Activated naive CD4-positive, alpha-beta T cell treated with Interleukin-2 at 50 U/mL for 16 hours (primary cell): ENCODE results near the gene OR11A1.

Source experiments
- DNase-seq: peaks from one replicate; pipeline ENCODE4 v3.0.0-alpha.2; 2020

OR11A1 gene

GRCh38 chr6:29456971-29457370 is at the start of gene OR11A1, which contains the start of gene OR2H1:
Gene OR11A1 (minus strand): TSS chr6:29457071. CDS start chr6:29427641, 29,430 bp downstream.
Gene OR2H1 (plus strand): TSS chr6:29457155. CDS start chr6:29461770, 4,615 bp downstream.
- no peak for DNase-seq

- DNase-seq = no peak
These were observed 49.7 kb upstream of the OR11A1 start for GRCh38 chr6:29506446-29507067.

GRCh38 chr6:29505808-29506207 is 48.9 kb upstream of the OR11A1 start:
- DNase-seq = no peak

GRCh38 chr6:29504961-29505360 is 48.1 kb upstream of the OR11A1 start:
- no peak for DNase-seq

GRCh38 chr6:29502597-29502996 is 45.7 kb upstream of the OR11A1 start:
- no peak for DNase-seq

- no peak for DNase-seq
These were observed 45.3 kb upstream of the OR11A1 start for GRCh38 chr6:29502181-29502580.

- DNase-seq = no peak
These were observed 44.2 kb upstream of the OR11A1 start for GRCh38 chr6:29501106-29501505.

- DNase-seq = no peak
These were observed 43.7 kb upstream of the OR11A1 start for GRCh38 chr6:29500594-29500993.

- no peak for DNase-seq
These were observed 42.8 kb upstream of the OR11A1 start for GRCh38 chr6:29499704-29500103.

GRCh38 chr6:29496961-29497360 is 40.1 kb upstream of the OR11A1 start:
- DNase-seq = no peak

- no peak for DNase-seq
These were observed 38.7 kb upstream of the OR11A1 start for GRCh38 chr6:29495571-29495970.

GRCh38 chr6:29494131-29494530 is 37.3 kb upstream of the OR11A1 start:
- no peak for DNase-seq

GRCh38 chr6:29493261-29493660 is 36.4 kb upstream of the OR11A1 start:
- DNase-seq = no peak

GRCh38 chr6:29491574-29491973 is 34.7 kb upstream of the OR11A1 start:
- DNase-seq = no peak

GRCh38 chr6:29490552-29490951 is 33.7 kb upstream of the OR11A1 start:
- DNase-seq = no peak

GRCh38 chr6:29490055-29490454 is 33.2 kb upstream of the OR11A1 start:
- DNase-seq = no peak

- no peak for DNase-seq
These were observed 32.4 kb upstream of the OR11A1 start for GRCh38 chr6:29489286-29489685.

- DNase-seq = no peak
These were observed 32.0 kb upstream of the OR11A1 start for GRCh38 chr6:29488874-29489273.

- no peak for DNase-seq
These were observed 30.8 kb upstream of the OR11A1 start, which contains the start of gene MAS1L for GRCh38 chr6:29487660-29488059. Gene MAS1L (minus strand): TSS chr6:29487956. CDS start chr6:29487902, 54 bp downstream.

- DNase-seq = no peak
These were observed 30.3 kb upstream of the OR11A1 start for GRCh38 chr6:29487131-29487530.

- DNase-seq = no peak
These were observed 29.7 kb upstream of the OR11A1 start for GRCh38 chr6:29486577-29486976.

GRCh38 chr6:29483735-29484134 is 26.9 kb upstream of the OR11A1 start:
- no peak for DNase-seq

GRCh38 chr6:29483186-29483585 is 26.3 kb upstream of the OR11A1 start:
- DNase-seq = no peak

- no peak for DNase-seq
These were observed 22.7 kb upstream of the OR11A1 start for GRCh38 chr6:29479560-29479959.

- DNase-seq = no peak
These were observed 21.9 kb upstream of the OR11A1 start for GRCh38 chr6:29478740-29479139.
